PFSK-1 (cell line): ENCODE measurements around the gene C10orf71.

Experiments used
- FOXP2 ChIP-seq: optimal IDR thresholded peaks from 2 replicates; pipeline ENCODE3; 2011; ENCODE audit warnings: borderline replicate concordance, control low read depth, inconsistent platforms; ENCODE audit not compliant: insufficient read depth; ENCODE audit errors: extremely low read length, extremely low read depth
- POLR2AphosphoS5 ChIP-seq: IDR thresholded peaks from 2 replicates; pipeline ENCODE4 v1.6.1; 2012; ENCODE audit warnings: low read depth, mild to moderate bottlenecking, control low read depth, low read length, moderate library complexity
- SIN3A ChIP-seq: IDR thresholded peaks from 2 replicates; pipeline ENCODE4 v1.6.1; 2012; ENCODE audit warnings: mild to moderate bottlenecking, low read length, moderate library complexity, borderline replicate concordance; ENCODE audit not compliant: insufficient read depth
- TAF1 ChIP-seq: IDR thresholded peaks from 2 replicates; pipeline ENCODE4 v1.6.1; 2012; ENCODE audit warnings: low read length, control low read depth, borderline replicate concordance; ENCODE audit not compliant: insufficient read depth
- TF ChIP-seq, protein P1 (sequence below), 2 experiments: IDR thresholded peaks; 2 replicates each; pipeline versions ENCODE4 v1.6.1 to v1.8.0; 2011 to 2012; ENCODE audit warnings: low read depth in 2 of 2, low read length in 2 of 2, control low read depth in 1 of 2, inconsistent platforms in 1 of 2, mild to moderate bottlenecking in 1 of 2, moderate library complexity in 1 of 2; ENCODE audit not compliant: insufficient read depth in 1 of 2

The C10orf71 gene

DNA sequence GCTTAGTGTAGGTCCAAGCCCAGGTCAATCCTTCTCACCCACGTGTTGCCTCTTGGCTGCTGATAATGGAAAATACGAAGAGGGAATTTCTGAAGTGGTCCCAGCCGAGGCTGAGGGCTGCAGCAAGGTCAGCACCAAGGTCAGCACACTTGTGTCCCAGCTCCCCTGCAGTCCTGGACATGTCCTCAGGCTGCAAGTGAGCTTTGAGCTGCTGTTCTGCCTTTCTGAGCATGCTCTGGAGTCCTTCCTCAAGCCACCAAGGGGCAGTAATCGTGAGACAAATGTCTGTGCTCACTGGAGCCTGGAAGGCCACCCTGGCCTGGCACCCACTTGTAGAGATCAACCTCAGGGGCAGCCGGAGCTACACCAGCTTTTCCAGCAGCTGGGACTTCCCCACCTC, 68.6 kb downstream of the C10orf71 start:
- TF ChIP-seq, protein P1, sequence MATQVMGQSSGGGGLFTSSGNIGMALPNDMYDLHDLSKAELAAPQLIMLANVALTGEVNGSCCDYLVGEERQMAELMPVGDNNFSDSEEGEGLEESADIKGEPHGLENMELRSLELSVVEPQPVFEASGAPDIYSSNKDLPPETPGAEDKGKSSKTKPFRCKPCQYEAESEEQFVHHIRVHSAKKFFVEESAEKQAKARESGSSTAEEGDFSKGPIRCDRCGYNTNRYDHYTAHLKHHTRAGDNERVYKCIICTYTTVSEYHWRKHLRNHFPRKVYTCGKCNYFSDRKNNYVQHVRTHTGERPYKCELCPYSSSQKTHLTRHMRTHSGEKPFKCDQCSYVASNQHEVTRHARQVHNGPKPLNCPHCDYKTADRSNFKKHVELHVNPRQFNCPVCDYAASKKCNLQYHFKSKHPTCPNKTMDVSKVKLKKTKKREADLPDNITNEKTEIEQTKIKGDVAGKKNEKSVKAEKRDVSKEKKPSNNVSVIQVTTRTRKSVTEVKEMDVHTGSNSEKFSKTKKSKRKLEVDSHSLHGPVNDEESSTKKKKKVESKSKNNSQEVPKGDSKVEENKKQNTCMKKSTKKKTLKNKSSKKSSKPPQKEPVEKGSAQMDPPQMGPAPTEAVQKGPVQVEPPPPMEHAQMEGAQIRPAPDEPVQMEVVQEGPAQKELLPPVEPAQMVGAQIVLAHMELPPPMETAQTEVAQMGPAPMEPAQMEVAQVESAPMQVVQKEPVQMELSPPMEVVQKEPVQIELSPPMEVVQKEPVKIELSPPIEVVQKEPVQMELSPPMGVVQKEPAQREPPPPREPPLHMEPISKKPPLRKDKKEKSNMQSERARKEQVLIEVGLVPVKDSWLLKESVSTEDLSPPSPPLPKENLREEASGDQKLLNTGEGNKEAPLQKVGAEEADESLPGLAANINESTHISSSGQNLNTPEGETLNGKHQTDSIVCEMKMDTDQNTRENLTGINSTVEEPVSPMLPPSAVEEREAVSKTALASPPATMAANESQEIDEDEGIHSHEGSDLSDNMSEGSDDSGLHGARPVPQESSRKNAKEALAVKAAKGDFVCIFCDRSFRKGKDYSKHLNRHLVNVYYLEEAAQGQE (IDR thresholded peaks at IDR 0.05; ENCODE audit: insufficient read depth in 1 of 2, low read depth in 2 of 2, low read length in 2 of 2): peak; percentile 79 to 89
- no peak for TF ChIP-seq FOXP2

DNA sequence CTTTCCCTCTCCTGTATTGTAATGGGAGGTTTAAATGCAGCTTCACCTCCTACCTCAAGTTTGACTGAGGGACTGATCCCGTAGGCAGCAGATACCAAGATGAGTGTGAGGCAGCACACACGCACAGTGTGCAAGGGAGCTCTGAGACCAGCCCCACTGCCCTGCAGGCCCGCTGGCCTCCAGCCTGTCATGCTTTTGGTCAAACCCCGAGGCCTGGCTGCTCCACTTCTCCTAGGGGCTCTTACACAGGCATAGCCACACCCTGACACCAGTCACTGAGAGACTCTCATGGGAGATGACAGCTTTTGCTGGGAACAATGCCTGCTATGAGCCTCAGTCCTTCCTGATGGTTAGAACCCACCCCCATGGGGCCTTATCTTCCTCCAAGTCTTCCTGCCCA, 69.3 kb downstream of the C10orf71 start:
- TF ChIP-seq SIN3A (no peak), TAF1 (no peak), POLR2AphosphoS5 (no peak), FOXP2 (no peak)
- TF ChIP-seq, protein P1 (IDR thresholded peaks at IDR 0.05; ENCODE audit: insufficient read depth in 1 of 2, low read depth in 2 of 2, low read length in 2 of 2): no peak

DNA sequence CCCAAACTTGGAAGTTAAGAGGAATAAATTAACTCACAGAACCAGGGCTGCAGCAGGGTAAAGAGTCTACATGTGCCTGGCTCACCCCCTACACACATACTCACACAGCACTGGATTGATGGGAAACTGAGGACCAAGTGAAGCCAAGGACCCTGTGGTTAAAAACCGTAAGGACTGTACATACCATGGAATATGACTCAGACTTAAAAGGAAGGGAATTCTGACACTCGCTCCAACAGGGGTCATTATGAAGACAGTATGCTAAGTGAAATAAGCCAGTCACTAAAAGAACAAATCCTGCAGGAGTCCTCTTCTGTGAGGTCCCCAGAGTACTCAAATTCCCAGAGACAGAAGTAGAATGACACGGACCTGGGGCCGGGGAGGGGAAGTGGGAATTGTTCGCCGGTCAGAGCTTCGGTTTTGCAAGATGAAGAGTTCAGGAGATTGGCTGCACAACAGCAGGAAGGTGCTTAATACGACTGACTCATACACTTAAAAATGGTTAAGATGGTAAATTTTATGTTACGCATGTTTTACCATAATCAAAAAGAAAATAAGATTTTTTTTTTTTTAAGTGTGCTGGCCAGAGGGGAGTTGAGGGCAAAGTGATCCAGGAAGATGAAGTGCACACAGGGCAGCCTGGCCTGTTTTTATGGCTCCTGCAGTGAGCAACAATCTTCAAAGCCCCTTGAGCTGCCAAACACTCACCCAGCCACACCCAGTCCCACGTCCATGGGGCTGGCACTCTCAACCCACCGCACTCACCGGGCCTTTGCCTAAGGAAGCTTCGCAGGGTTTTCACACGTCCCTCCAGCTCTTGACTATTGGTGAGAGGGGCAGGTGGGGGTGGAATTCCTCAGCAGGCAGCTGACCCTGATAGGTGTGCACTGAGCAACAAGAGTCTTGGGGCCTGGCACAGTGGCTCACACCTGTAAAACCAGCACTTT, 70.5 kb downstream of the C10orf71 start:
- TF ChIP-seq POLR2AphosphoS5: no peak
- TF ChIP-seq, protein P1 (IDR thresholded peaks at IDR 0.05; ENCODE audit: insufficient read depth in 1 of 2, low read depth in 2 of 2, low read length in 2 of 2): no peak
- no peak for TF ChIP-seq SIN3A
- no peak for TF ChIP-seq FOXP2
- TF ChIP-seq TAF1: no peak

DNA sequence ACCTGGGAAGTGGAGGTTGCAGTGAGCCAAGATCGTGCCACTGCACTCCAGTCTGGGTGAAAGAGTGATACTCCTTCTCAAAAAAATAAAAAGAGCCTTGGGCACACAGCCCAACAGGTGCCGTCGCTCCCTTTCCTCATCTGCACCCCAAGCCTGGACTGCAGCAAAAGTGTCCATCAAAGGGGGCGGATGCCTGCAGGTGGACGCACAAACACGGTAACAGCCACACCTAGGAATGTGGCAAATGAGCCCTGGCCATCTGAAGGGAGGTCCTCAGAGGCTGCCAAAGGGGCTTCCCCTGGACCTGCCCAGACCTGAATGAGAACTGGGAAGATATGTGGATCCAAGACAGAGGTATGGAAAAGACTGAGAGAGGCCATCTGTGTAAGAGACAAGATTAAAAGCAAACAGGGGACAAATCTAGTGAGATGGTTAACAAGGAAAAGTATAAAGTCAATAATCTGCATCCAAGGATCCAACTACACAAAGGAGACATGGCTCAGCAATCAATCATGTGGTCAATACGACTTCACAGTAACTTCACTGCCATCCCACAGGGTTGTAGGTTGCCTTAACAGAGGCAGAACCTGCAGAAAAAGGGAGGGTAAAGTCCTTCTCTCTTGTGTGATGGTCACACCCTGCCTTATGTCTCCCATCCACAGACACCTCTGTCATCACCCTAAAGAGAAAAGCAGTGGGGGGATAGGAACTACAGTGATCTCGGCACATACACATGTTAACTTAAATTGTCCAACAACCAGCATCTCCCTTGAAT, 71.5 kb downstream of the C10orf71 start:
- no peak for TF ChIP-seq POLR2AphosphoS5
- no peak for TF ChIP-seq TAF1
- no peak for TF ChIP-seq FOXP2
- TF ChIP-seq, protein P1 (IDR thresholded peaks at IDR 0.05; ENCODE audit: insufficient read depth in 1 of 2, low read depth in 2 of 2, low read length in 2 of 2): no peak
